Upper lobe of left lung (tissue), 6 donors: Measurements from ENCODE around the gene LOC101059915.
"Not testable (repeated sequence)": the region's sequence is repeated elsewhere in the genome, so short reads cannot be mapped to it uniquely, and the experiment has no call there.

ENCODE experiments used
- ATAC-seq, 2 donors: fragments of 200-7000 bp; cut with Tn5 transposase; one replicate each; pipeline ENCODE4 v1.9.1; 2022; ENCODE audit warnings: mild to moderate bottlenecking in 2 of 2, moderate library complexity in 2 of 2; ENCODE audit not compliant: low FRiP score in 2 of 2
- DNase-seq, 2 donors: peaks; one replicate each; pipeline ENCODE4 v3.0.0-alpha.2; 2019 to 2020
- H3K27ac ChIP-seq, 4 donors: fragments of 200-600 bp; sonication (generic); one replicate each; pipeline ENCODE4 v1.5.1; 2016 to 2019
- H3K27me3 ChIP-seq, 4 donors: fragments of 200-600 bp; sonication (generic); one replicate each; pipeline ENCODE4 v1.5.1; 2017 to 2019
- H3K36me3 ChIP-seq, 4 donors: fragments of 200-600 bp; sonication (generic); one replicate each; pipeline ENCODE4 v1.5.1; 2016 to 2019
- H3K4me1 ChIP-seq, 4 donors: fragments of 200-600 bp; sonication (generic); one replicate each; pipeline ENCODE4 v1.5.1; 2018 to 2019
- H3K4me3 ChIP-seq, 4 donors: fragments of 200-600 bp; sonication (generic); one replicate each; pipeline ENCODE4 v1.5.1; 2017 to 2019; ENCODE audit warnings: mild to moderate bottlenecking in 2 of 4, moderate library complexity in 1 of 4
- H3K9me3 ChIP-seq, 4 donors: fragments of 200-600 bp; sonication (generic); one replicate each; pipeline ENCODE4 v1.5.1; 2018 to 2019
- EP300 ChIP-seq, 4 donors: sonication (generic); formaldehyde crosslinking; IDR thresholded peaks; one replicate each; pipeline ENCODE4 v1.5.1; 2017; ENCODE audit warnings: antibody characterized with exemption in 4 of 4, control low read depth in 2 of 4
- POLR2A ChIP-seq, 4 donors: fragments of 450-650 bp; IDR thresholded peaks; one replicate each; pipeline ENCODE4 v1.5.1; 2016 to 2017; ENCODE audit warnings: antibody characterized with exemption in 4 of 4, mild to moderate bottlenecking in 2 of 4
- POLR2AphosphoS5 ChIP-seq, 2 donors: sonication (generic); formaldehyde crosslinking; IDR thresholded peaks; one replicate each; pipeline ENCODE4 v1.5.1; 2017; ENCODE audit warnings: antibody characterized with exemption in 2 of 2
- WGBS, 2 donors: methylation state at CpG; one replicate each; pipeline ENCODE4 v1.1.5; 2017 to 2018; 5-methylcytosine and 5-hydroxymethylcytosine counted together
- TF ChIP-seq, protein P1 (sequence below), 6 experiments: fragments of 450-650 bp in 4 of 6; fragments of 200-600 bp in 2 of 6; sonication (generic) in 2 of 6; IDR thresholded peaks; one replicate each; pipeline ENCODE4 v1.5.1; 2016 to 2019; ENCODE audit warnings: antibody characterized with exemption in 6 of 6
- donor health status: DM: no; HTN: no; CAD: no; lungs with moderate emphysema.
- donor health status: DM: no; HTN: yes; CAD: no; lungs with severe emphysema.

The LOC101059915 gene

GRCh38 chrX:71637253-71637618 is 30.1 kb upstream of the LOC101059915 start:
- Histone ChIP-seq H3K9me3 (no peaks in the 10 kb centered on the region), H3K4me3 (no peak overlapping the region), H3K4me1 (peaks cover 0 to 5% (median 0%) of the 10 kb centered on the region in 4 donors), H3K27me3 (no peaks in the 10 kb centered on the region), H3K36me3 (no peaks in the 10 kb centered on the region), H3K27ac (no peak overlapping the region)
- DNase-seq = no peak
- ATAC-seq = no peak
- no peak for TF ChIP-seq EP300 (IDR thresholded peaks at IDR 0.05)
- TF ChIP-seq, protein P1, sequence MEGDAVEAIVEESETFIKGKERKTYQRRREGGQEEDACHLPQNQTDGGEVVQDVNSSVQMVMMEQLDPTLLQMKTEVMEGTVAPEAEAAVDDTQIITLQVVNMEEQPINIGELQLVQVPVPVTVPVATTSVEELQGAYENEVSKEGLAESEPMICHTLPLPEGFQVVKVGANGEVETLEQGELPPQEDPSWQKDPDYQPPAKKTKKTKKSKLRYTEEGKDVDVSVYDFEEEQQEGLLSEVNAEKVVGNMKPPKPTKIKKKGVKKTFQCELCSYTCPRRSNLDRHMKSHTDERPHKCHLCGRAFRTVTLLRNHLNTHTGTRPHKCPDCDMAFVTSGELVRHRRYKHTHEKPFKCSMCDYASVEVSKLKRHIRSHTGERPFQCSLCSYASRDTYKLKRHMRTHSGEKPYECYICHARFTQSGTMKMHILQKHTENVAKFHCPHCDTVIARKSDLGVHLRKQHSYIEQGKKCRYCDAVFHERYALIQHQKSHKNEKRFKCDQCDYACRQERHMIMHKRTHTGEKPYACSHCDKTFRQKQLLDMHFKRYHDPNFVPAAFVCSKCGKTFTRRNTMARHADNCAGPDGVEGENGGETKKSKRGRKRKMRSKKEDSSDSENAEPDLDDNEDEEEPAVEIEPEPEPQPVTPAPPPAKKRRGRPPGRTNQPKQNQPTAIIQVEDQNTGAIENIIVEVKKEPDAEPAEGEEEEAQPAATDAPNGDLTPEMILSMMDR (IDR thresholded peaks at IDR 0.05) = no peak
- no peak for TF ChIP-seq POLR2AphosphoS5 (IDR thresholded peaks at IDR 0.05)
- TF ChIP-seq POLR2A (IDR thresholded peaks at IDR 0.05) = no peak
- 84 to 100% methylated on average over 1 to 3 of the region's 3 CpGs for WGBS, 2 donors

- peaks cover 0 to 5% (median 0%) of the 10 kb centered on the region in 4 donors for H3K4me1 ChIP-seq
- H3K4me3 ChIP-seq = no peak overlapping the region
- H3K36me3 ChIP-seq = no peaks in the 10 kb centered on the region
- 25 to 66% methylated on average over 1 to 4 of the region's 4 CpGs for WGBS, 2 donors
- TF ChIP-seq POLR2AphosphoS5 (IDR thresholded peaks at IDR 0.05) (no peak), POLR2A (IDR thresholded peaks at IDR 0.05) (no peak), EP300 (IDR thresholded peaks at IDR 0.05) (no peak)
- TF ChIP-seq, protein P1 (IDR thresholded peaks at IDR 0.05) = no peak
- ATAC-seq = no peak
- H3K27me3 ChIP-seq = no peaks in the 10 kb centered on the region
- no peak for DNase-seq
- H3K9me3 ChIP-seq = no peaks in the 10 kb centered on the region
- no peak overlapping the region for H3K27ac ChIP-seq
Observed at GRCh38 chrX:71637848-71638247, 29.5 kb upstream of the LOC101059915 start.

- ATAC-seq (no peak), DNase-seq (no peak)
- no peaks in the 10 kb centered on the region for H3K27me3 ChIP-seq
- no peak overlapping the region for H3K4me3 ChIP-seq
- H3K27ac ChIP-seq = no peak overlapping the region
- WGBS, 2 donors = 58 to 79% methylated on average over 4 of the region's 4 CpGs
- TF ChIP-seq, protein P1 (IDR thresholded peaks at IDR 0.05) = no peak
- TF ChIP-seq POLR2A (IDR thresholded peaks at IDR 0.05) (no peak), EP300 (IDR thresholded peaks at IDR 0.05) (no peak), POLR2AphosphoS5 (IDR thresholded peaks at IDR 0.05) (no peak)
- H3K9me3 ChIP-seq = no peaks in the 10 kb centered on the region
- no peaks in the 10 kb centered on the region for H3K36me3 ChIP-seq
- peaks cover 0 to 1% (median 0%) of the 10 kb centered on the region in 4 donors for H3K4me1 ChIP-seq
Observed at GRCh38 chrX:71638409-71638808, 28.9 kb upstream of the LOC101059915 start.

DNA sequence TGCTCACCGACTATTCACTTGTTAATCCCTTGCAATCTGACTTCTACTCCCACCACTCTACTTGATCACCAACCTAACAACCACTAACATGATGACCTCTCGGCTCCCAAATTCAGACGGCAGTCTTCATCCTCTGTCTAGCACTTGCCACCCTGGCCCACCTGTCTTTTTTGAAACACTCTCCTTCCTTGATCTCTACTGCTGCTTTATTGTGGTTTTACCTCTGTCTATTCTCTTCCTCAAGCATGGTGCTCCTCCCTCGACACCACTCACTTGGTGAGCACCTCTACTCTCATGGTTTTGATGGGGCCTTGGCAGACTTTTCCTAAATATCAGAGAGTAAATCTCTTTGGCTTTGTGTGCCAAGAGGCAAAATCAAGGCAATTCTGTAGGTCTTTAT is 27.3 kb upstream of the LOC101059915 start:
- ATAC-seq = no peak
- WGBS, 2 donors = 84 to 95% methylated on average over 4 of the region's 4 CpGs
- H3K36me3 ChIP-seq = no peaks in the 10 kb centered on the region

GRCh38 chrX:71644406-71644805 is 22.9 kb upstream of the LOC101059915 start:
- not testable (repeated sequence) for H3K9me3 ChIP-seq, DNase-seq, H3K36me3 ChIP-seq, ATAC-seq, H3K27ac ChIP-seq, H3K4me1 ChIP-seq, H3K27me3 ChIP-seq, H3K4me3 ChIP-seq
- 61 to 73% methylated on average over 5 to 6 of the region's 6 CpGs for WGBS, 2 donors

More for the DNA sequence above, 27.3 kb upstream of the LOC101059915 start:
- H3K9me3 ChIP-seq = no peaks in the 10 kb centered on the region
- DNase-seq = no peak
- no peaks in the 10 kb centered on the region for H3K4me1 ChIP-seq
- TF ChIP-seq, protein P1 (IDR thresholded peaks at IDR 0.05) = no peak
- TF ChIP-seq EP300 (IDR thresholded peaks at IDR 0.05) (no peak), POLR2A (IDR thresholded peaks at IDR 0.05) (no peak), POLR2AphosphoS5 (IDR thresholded peaks at IDR 0.05) (no peak)
- H3K27me3 ChIP-seq = no peaks in the 10 kb centered on the region
- H3K27ac ChIP-seq = no peak overlapping the region
- H3K4me3 ChIP-seq = no peak overlapping the region
